GM13977 (cell line): ENCODE results near the gene AIF1.
A peak's percentile ranks its signal among the peaks of the same experiment; 100 is the strongest.

Source experiments
- DNase-seq: peaks from one replicate; pipeline ENCODE4 v3.0.0; 2012; ENCODE audit warnings: low spot score
- CTCF ChIP-seq: IDR thresholded peaks from 2 replicates; pipeline ENCODE4 v1.5.1; 2012; ENCODE audit warnings: mild to moderate bottlenecking, control low read depth; ENCODE audit not compliant: insufficient read depth; ENCODE audit errors: extremely low read depth, missing control alignments
- in situ Hi-C: fragments of 300-500 bp; cut with MboI; formaldehyde crosslinking; loops from one replicate; pipeline ENCODE4 v1.12.0; 2022; ENCODE audit warnings: low sequenced_read_pairs, low pct_unique_long_range_greater_than_20kb, mixed read lengths, inconsistent platforms; ENCODE audit not compliant: unreplicated experiment

Gene AIF1

GRCh38 chr6:31573239-31574105 lies 41.6 kb upstream of the AIF1 start:
- in situ Hi-C loops = no loop called here
- no peak for TF ChIP-seq CTCF

GRCh38 chr6:31574106-31575061 lies 40.6 kb upstream of the AIF1 start:
- peak; percentile 45 for TF ChIP-seq CTCF
- in situ Hi-C loops = no loop called here
- DNase-seq = no peak

More at GRCh38 chr6:31573239-31574105, 41.6 kb upstream of the AIF1 start:
- no peak for DNase-seq

- in situ Hi-C loops = no loop called here
- peak; percentile 82 for DNase-seq
- TF ChIP-seq CTCF = peak; percentile 5
Observed at GRCh38 chr6:31575335-31575901, 39.6 kb upstream of the AIF1 start, which contains the start of gene TNF. Gene TNF, plus strand, starts transcription at chr6:31575565. Its CDS starts 177 bp downstream, at chr6:31575742.

- in situ Hi-C loops = no loop called here
- no peak for DNase-seq
- TF ChIP-seq CTCF = no peak
Observed at GRCh38 chr6:31575952-31576685, 38.9 kb upstream of the AIF1 start.

GRCh38 chr6:31576897-31577578 lies 38.0 kb upstream of the AIF1 start:
- DNase-seq = no peak
- no peak for TF ChIP-seq CTCF
- in situ Hi-C loops = no loop called here
